Tibial nerve (tissue), 4 donors: ENCODE measurements around the gene BAZ2B.

Source experiments
- EP300 ChIP-seq, 2 donors: sonication (generic); formaldehyde crosslinking; IDR thresholded peaks; one replicate each; pipeline ENCODE4 v1.6.1; 2017; ENCODE audit warnings: antibody characterized with exemption in 2 of 2, mild to moderate bottlenecking in 1 of 2
- TF ChIP-seq, protein P1 (sequence below), 5 experiments: fragments of 200-600 bp in 3 of 5; fragments of 450-650 bp in 2 of 5; sonication (generic) in 3 of 5; IDR thresholded peaks; one replicate each; pipeline ENCODE4 v1.5.1; 2016 to 2019; ENCODE audit warnings: antibody characterized with exemption in 5 of 5, mild to moderate bottlenecking in 3 of 5, moderate library complexity in 2 of 5

DNA sequence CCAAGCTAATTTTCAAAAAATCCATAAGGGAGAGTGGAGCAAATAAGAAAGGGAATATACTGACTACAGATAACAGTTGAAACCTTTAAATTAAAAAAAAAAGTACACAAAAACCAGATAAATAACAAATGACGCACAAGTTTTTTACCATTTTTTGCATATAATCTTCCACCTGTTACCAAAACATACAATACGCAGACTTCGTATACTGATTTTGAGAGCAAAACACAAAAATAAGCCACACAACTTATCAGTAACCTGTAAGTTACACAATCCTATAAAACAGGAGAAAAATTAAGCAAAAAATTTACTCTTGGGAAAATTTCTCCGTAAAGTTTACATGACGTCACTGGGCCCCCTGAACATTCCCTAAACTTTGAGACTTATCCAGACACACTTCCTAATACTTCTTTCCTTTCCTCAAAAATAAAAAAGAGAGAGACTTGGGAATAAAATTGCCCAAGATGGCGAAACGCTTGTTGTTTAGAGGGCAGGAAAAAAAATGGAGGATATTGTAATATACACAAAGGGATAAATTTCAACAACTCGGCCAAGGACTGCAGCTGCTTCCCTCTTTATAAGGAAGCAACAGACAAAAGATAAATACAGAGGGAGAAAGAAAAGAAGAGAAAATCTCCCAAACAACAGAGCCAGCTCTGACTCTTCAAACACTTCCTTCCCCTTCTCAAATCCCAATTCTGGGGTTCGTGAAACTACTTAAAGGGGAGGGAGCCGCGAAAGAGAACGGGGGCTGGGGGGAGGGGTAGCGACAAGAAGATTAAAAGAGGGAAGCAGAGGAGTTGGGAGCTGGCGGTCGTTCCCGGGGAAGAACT lies 1.6 kb downstream of the BAZ2B start:
- TF ChIP-seq, protein P1, sequence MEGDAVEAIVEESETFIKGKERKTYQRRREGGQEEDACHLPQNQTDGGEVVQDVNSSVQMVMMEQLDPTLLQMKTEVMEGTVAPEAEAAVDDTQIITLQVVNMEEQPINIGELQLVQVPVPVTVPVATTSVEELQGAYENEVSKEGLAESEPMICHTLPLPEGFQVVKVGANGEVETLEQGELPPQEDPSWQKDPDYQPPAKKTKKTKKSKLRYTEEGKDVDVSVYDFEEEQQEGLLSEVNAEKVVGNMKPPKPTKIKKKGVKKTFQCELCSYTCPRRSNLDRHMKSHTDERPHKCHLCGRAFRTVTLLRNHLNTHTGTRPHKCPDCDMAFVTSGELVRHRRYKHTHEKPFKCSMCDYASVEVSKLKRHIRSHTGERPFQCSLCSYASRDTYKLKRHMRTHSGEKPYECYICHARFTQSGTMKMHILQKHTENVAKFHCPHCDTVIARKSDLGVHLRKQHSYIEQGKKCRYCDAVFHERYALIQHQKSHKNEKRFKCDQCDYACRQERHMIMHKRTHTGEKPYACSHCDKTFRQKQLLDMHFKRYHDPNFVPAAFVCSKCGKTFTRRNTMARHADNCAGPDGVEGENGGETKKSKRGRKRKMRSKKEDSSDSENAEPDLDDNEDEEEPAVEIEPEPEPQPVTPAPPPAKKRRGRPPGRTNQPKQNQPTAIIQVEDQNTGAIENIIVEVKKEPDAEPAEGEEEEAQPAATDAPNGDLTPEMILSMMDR (IDR thresholded peaks at IDR 0.05): no peak
- TF ChIP-seq EP300 (IDR thresholded peaks at IDR 0.05): peak in 1 of 2 donors; percentile 40
